ENCODE results near the gene PPP1R27.

- no peak for TF ChIP-seq EZH2 (IDR thresholded peaks at IDR 0.05)
- TF ChIP-seq POLR2AphosphoS5 (IDR thresholded peaks at IDR 0.05; ENCODE audit: borderline replicate concordance, low read depth, low read length), result no peak
Measured at GRCh38 chr17:81884520-81884919, 49.7 kb upstream of the PPP1R27 start.

All from SK-N-MC (cell line).